A673 (cell line): ENCODE data around the gene CTIF.

Experiments
- EZH2 ChIP-seq: fragments of 200-600 bp; sonication (generic); IDR thresholded peaks from 2 replicates; pipeline ENCODE4 v1.6.1; 2017; ENCODE audit warnings: borderline replicate concordance, low read depth, mild to moderate bottlenecking, mixed read lengths, antibody characterized with exemption, low read length; ENCODE audit not compliant: poor library complexity, severe bottlenecking
- TF ChIP-seq, protein P1 (sequence below): fragments of 300-800, 200-600 bp; sonication (generic); conservative IDR thresholded peaks from 2 replicates; pipeline ENCODE4 v1.5.1; 2017; ENCODE audit warnings: low read depth, mild to moderate bottlenecking, antibody characterized with exemption, low read length, moderate library complexity, mixed read lengths

GRCh38 chr18:48571639-48572384 lies 33.0 kb downstream of the CTIF start:
- TF ChIP-seq, protein P1, sequence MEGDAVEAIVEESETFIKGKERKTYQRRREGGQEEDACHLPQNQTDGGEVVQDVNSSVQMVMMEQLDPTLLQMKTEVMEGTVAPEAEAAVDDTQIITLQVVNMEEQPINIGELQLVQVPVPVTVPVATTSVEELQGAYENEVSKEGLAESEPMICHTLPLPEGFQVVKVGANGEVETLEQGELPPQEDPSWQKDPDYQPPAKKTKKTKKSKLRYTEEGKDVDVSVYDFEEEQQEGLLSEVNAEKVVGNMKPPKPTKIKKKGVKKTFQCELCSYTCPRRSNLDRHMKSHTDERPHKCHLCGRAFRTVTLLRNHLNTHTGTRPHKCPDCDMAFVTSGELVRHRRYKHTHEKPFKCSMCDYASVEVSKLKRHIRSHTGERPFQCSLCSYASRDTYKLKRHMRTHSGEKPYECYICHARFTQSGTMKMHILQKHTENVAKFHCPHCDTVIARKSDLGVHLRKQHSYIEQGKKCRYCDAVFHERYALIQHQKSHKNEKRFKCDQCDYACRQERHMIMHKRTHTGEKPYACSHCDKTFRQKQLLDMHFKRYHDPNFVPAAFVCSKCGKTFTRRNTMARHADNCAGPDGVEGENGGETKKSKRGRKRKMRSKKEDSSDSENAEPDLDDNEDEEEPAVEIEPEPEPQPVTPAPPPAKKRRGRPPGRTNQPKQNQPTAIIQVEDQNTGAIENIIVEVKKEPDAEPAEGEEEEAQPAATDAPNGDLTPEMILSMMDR, result no peak
- no peak for TF ChIP-seq EZH2
